ENCODE data around the gene NFYC.

NFYC gene

GRCh38 chr1:40798366-40799281 lies 107.1 kb downstream of the NFYC start:
- no peak for DNase-seq

DNA sequence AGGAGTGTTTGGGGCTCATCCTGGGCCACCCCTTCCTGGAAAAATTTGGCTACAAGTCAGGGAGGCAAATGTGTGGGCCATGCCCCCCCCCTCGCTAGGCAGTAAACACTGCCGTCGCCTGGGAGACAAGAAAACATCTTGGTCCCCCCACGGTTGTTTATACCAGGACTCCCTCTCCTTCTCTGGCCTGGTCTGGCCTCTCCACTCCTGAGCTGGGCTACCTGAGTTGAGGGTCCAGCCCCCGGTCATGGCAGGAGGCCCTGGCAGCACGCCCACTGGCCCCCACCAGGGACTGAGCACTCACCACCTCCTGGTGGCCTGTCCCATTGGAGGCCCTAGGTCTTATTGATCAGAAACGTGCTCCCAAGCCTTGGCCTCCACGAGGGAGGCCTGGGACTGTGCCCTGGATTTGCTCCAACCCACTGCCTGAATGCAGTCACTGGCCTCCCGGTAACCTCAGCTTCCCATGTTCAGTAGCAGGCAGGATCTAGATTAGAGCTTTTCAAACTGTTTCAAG lies 107.9 kb downstream of the NFYC start:
- no peak for DNase-seq

GRCh38 chr1:40801742-40802077 lies 110.2 kb downstream of the NFYC start:
- DNase-seq: no peak

- peak; percentile 74 for DNase-seq
Observed at GRCh38 chr1:40802078-40802741, 110.7 kb downstream of the NFYC start.

GRCh38 chr1:40802742-40803113 lies 111.2 kb downstream of the NFYC start:
- no peak for DNase-seq

DNA sequence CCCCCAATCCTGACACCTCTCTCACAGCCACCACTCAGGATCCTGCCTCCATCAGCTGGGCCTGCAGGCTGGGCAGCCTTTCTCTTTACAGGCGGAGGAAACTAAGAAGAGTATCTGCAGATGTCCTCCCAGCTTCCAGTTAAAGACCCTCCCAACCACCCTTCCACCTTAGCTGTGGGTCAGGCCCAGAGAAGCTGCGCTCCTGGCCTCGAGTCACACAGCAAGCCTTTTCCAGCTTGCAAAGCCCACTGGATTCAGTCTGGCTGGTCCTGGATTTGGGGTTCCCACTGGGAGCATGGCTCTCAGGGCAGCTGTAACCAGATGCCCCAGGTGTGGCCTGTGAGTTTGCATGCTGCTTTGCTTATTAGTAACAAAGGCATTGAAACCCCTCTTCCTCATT lies 111.9 kb downstream of the NFYC start:
- DNase-seq: no peak

DNA sequence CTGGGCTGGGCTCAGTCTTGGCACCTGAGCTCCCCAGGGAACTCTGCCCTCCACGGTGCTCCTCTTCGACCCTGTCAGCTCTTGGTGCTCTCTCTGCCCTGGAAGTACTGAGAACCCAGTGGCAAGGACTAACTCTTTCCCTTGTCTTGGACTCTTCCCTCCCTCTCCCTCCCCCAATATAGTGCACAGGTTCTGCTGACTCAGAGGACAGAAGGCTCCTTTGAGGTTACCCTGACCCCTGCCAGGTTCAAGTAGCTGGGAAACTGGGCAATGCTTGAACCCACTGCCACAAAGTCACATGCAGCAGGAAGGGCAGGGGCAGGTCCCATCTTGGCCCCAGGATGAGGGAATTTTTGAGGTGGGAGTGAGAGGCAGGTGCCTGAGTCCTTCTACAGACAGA lies 112.4 kb downstream of the NFYC start:
- no peak for DNase-seq

- no peak for DNase-seq
Observed at GRCh38 chr1:40806240-40806639, 114.7 kb downstream of the NFYC start.

DNA sequence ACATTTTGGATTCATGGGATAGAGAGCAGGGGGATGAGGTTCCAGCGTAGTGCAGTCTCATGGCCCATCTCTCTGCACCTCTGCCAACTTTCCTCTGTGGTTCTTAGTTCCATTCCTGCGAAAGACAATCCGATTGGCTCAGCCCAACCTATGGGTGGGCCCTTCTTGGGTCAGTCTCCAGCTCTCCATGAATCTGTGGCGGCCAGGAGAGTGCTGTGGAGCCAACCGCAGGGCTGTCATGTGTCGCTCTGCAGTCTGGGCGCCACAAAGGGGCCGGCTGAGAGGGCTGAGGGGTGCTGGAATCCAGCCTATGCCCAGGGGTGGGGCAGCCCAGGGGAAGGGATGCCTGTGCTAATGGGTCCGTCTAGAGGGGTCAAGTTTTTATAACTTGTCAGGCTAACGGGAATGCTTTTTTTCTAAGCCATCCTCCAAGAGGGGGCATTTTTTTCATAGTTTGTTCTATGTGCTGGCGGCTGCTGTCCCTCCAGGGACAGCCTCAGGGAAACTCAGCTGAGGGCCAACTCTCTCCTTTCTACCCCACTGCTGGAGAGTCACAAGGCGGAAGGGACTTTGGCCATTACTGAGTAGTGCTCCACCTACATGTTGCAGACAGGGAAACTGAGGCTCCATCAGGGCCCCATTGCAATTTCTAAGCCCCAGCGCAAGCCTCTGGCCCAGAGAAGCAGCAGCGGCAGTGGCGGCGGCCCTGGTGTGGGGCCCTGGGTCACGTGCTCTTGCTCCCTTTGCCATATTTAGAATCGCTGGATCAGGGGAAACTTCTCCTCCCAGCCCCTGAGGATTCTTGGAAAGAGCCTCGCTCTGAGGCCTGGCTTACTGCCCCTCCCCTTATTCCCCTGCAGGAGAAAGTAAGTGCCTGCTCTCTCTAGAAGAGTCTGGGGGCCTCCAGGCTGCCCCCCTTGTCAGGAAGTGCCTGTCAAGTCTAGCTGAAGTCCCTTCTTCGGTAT lies 115.5 kb downstream of the NFYC start:
- no peak for DNase-seq

- DNase-seq: no peak
Observed at GRCh38 chr1:40808002-40808401, 116.5 kb downstream of the NFYC start.

GRCh38 chr1:40808444-40808843 lies 116.9 kb downstream of the NFYC start:
- no peak for DNase-seq

DNA sequence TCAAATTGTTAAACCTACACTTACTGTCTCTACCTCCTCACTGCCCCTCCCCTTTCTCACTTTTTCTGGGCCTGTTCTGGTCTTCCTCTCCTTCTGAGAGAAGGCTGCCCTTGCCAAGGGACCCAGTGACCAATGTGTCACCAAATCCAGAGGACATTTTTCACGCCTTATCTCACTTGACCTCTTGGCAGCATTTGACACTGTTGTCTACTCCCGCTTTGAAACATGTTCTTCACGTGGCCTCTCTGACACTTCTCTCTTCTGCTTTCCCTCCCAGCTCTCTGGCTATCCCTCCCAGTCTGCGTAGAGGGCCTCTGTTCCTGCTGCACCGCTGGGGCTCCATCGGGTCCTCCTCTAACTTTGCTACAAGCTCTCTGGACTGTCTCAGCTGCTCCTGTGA lies 117.4 kb downstream of the NFYC start:
- peak; percentile 50 for DNase-seq

DNA sequence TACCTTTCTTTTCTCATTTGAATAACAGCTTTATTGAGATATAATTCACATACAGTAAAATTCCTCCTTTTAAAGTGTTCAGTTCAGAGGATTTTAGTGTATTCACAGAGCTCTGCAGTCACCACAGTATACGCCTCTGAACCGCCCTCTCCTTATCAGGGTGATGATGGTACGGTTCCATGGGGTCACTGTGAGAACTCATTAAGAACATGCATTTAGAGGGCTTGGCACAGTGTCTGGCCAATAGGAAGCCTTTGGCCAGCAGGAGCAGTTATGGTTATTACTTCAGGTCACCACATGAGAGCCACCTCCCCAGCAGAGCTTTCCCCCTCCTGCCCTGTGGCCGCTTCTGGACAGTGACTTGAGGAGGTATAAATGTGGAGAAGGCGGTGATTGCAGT lies 119.4 kb downstream of the NFYC start:
- no peak for DNase-seq

DNA sequence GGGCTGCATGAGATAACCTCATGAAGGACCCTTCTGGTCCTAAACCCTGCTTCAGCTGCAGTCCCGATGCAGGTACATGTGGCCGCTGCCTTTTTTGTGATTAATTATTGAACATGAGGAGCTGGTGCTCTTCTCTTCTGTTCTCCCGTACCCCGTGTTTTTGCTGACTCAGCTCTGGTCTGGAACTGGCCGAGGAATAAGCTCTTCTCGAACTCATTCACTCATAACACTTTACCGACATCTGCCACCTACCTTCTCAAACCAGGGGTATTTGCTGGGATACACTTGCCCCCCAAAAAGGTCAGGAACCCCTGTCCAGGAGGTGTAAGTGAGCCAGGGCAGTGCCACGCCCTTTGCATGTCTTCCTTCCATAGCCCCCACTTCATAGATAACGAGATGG lies 123.9 kb downstream of the NFYC start:
- DNase-seq: no peak

DNA sequence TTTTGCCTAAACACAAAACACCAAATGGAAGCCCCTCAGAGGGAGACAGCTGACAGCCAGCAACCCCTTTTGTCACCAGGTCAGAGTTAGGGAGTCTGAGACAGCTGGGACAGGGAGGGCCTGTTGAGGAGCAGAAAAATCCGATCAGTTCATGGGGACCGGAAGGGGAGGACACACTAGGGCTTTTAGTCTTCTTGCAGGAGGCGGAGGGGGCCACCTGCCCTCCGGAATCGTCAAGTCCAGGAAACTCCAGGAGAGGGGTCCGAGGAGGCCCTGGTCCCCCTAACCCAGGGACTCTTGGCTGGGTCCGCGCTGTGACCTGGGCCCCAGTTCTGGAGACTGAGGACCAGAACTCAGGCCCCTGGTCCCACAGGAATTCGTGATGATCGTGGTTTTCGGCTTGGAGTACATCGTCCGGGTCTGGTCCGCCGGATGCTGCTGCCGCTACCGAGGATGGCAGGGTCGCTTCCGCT lies 126.3 kb downstream of the NFYC start:
- DNase-seq: no peak

- DNase-seq: peak; percentile 48
Observed at GRCh38 chr1:40818264-40818961, 126.9 kb downstream of the NFYC start.

DNA sequence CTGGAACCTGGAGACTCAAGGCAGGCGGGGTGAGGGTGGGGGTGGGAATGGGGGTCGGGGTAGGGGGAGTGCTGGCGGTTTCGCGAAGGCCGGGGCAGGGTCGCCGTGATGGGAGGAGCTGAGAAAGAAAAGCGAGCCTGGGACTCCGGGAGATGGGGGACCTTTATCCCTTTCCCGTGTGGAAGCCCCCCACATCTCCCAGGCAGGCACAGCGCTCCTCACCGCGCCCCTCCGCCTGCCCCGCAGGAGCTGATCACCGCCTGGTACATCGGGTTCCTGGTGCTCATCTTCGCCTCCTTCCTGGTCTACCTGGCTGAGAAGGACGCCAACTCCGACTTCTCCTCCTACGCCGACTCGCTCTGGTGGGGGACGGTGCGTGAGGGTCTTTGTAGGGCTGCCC lies 127.6 kb downstream of the NFYC start:
- no peak for DNase-seq

GRCh38 chr1:40820251-40820797 lies 128.8 kb downstream of the NFYC start:
- DNase-seq: peak; percentile 60

All from MV-4-11 (cell line).